KOPT-K1 (cell line): Measurements from ENCODE around the gene IL18R1.

ENCODE experiments used
- H3K27ac ChIP-seq: fragments of 200-600 bp; sonication (generic); 2 replicates; pipeline ENCODE4 v1.5.1; 2016; ENCODE audit warnings: antibody characterized with exemption, mild to moderate bottlenecking, low read depth, low read length; ENCODE audit not compliant: poor library complexity, severe bottlenecking
- H3K36me3 ChIP-seq: fragments of 200-600 bp; sonication (generic); 2 replicates; pipeline ENCODE4 v1.5.1; 2017; ENCODE audit warnings: antibody characterized with exemption, mild to moderate bottlenecking, low read length, moderate library complexity; ENCODE audit not compliant: insufficient read depth
- H3K9me3 ChIP-seq: fragments of 200-600 bp; sonication (generic); 2 replicates; pipeline ENCODE4 v1.5.1; 2017; ENCODE audit warnings: antibody characterized with exemption, low read length, mild to moderate bottlenecking; ENCODE audit not compliant: insufficient read depth, poor library complexity, severe bottlenecking

The IL18R1 gene

DNA sequence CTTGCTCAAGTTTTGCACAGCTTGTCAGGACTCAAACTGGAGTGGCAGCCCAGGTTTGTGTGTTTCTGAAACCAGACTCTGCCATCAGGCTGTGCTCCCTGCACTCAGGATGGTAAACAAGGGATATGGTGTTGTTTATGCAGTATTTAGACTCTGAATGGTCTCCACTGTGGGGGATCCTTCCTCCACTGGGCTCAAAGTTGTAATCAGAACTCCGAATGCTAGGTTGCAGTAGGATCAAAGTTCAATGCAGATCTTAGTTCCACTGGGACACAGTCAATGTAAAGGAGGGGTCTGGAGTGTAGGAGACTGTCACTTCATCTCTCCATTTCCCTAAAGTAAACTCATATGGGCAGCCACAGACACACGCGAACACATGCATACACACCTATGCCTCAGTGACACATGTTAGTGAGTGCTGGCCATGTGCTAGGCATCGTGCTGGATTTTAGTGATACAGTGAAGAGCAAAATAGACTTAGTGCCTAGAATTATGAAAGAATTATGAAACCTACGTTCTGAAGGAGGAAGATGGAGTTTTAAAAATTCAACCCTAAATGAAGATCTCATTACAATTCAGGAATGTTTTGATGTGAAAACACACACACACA lies 6.1 kb downstream of the IL18R1 start:
- Histone ChIP-seq H3K27ac (no peak overlapping the region), H3K36me3 (peaks cover 8% of the 10 kb centered on the region; the same call in 1 of the 2 replicates), H3K9me3 (peaks cover 30% of the 10 kb centered on the region)

DNA sequence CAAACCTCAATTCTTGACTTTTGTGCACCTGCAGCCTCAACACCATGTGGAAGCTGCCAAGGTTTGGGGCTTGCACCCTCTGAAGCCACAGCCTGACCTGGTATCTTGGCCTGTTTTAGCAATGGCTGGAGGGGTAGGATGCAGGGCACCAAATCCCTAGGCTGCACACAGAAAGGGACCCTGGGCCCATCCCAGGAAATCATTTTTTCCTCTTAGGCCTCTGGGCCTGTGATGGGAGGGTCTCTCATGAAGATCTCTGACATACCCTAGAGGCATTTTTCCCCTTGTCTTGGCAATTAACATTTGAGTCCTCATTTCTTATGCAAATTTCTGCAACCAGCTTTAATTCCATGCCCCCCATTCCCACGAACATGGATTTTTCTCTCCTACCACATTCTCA lies 10.2 kb downstream of the IL18R1 start:
- H3K36me3 ChIP-seq: peaks cover 8% of the 10 kb centered on the region; the same call in 1 of the 2 replicates
- no peak overlapping the region for H3K27ac ChIP-seq
- H3K9me3 ChIP-seq: peaks cover 32% of the 10 kb centered on the region

DNA sequence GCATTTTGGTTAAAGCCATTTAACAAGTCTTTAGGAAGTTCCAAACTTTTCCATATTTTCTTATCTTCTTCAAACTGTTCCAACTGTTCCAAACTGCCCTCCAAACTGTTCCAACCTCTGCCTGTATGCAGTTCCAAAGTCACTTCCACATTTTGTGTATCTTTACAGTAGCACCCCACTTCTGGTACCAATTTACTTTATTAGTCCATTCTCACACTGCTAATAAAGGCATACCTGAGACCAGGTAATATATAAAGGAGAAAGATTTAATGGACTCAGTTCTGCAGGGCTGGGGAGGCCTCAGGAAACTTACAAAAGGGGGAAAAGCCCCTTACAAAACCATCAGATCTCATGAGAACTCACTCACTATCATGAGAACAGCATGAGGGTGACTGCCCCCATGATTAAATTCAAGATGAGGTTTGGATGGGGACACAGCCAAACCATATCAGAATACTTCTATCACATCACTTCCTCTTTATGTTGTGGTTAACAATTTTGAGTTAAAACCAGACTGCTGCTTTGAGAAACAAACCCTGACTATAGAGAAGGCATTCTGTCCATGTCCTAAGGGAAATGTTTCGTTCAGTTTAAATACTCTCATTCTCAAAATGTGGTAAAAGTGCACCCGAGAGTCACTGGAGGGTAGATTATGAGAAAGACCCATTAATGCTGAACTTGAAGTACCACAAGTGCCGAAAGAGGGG lies 11.0 kb downstream of the IL18R1 start:
- H3K36me3 ChIP-seq: peaks cover 8% of the 10 kb centered on the region; the same call in 1 of the 2 replicates
- H3K27ac ChIP-seq: no peak overlapping the region
- H3K9me3 ChIP-seq: peaks cover 32% of the 10 kb centered on the region

DNA sequence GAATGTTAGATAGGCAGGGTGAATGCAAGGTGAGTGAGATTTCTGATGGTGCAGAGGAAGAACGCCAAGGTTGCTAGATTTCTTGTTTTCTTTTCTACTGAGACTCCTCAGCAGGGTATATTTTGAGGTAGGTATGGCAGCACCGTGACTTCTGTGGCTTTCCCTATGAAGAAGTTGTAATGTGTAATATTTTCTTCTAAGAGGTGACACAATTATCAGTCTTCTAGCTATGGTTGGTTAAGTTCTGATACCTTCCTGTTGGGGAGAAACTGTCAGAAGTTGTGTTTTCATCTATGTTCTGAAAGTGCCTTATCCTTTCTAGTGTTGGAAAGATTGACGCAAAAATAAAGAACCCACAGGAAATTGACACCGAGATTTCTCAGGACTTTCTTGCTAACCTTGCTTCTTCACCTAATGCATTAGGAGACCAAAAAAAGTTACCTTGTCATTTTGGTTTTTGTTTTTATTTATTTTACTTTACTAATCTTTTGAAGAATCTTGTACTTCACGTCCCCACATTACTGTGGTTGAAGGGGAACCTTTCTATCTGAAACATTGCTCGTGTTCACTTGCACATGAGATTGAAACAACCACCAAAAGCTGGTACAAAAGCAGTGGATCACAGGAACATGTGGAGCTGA lies 11.9 kb downstream of the IL18R1 start:
- Histone ChIP-seq H3K27ac (no peak overlapping the region), H3K9me3 (peaks cover 32% of the 10 kb centered on the region), H3K36me3 (peaks cover 8% of the 10 kb centered on the region; the same call in 1 of the 2 replicates)

DNA sequence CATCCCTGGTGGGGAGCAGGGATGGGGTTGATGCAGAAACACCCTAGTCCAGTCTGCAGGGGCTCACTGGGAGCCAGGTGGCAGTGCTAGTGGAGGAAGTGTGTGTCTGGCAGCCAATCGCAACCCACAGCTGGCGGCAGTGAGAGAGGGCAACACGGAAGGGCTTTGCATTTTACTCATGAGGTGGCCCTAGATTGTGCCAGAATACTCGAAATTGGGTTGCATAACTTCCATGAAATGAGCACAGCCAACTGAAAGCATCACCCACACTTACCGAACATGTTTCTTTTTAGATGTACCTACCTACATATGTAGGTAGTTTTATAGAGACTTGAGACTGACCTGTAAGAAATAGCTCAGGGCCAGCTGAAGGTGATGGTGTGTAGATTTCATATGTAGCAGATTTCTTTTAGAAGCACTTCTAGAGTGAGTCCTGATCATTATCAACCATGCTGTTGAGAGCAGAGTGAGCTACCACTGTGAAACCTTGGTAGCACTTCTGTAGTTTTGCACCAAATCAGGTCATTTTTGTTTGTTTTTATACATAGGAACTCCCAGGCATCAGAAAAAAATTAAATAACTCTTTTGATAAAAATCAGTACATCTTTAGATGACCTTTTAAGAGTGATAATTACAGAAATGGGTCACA lies 13.0 kb downstream of the IL18R1 start:
- H3K36me3 ChIP-seq: peaks cover 8% of the 10 kb centered on the region; the same call in 1 of the 2 replicates
- peaks cover 32% of the 10 kb centered on the region for H3K9me3 ChIP-seq
- H3K27ac ChIP-seq: no peak overlapping the region

DNA sequence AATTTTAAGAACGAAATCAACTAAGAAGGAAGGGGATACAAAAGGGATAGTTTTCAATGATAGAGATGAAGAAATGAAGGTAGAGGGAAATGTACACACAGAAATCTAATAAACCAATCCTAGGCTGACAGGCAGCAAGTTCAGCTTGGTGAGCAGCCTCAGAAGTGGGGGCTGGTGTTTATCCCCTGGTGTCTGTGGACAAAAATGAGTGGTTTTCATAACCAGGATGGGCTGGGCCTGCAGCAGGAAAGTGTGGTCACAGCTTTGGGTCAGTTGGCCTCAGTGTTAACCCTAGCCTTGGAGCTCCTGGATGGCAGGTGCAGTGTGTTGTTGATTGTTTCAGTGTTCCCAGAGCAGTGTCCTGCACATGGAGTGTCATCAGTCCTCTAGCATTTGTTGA lies 14.3 kb downstream of the IL18R1 start:
- H3K9me3 ChIP-seq: peaks cover 22% of the 10 kb centered on the region
- H3K27ac ChIP-seq: no peak overlapping the region
- H3K36me3 ChIP-seq: no peaks in the 10 kb centered on the region; the same call in 1 of the 2 replicates

DNA sequence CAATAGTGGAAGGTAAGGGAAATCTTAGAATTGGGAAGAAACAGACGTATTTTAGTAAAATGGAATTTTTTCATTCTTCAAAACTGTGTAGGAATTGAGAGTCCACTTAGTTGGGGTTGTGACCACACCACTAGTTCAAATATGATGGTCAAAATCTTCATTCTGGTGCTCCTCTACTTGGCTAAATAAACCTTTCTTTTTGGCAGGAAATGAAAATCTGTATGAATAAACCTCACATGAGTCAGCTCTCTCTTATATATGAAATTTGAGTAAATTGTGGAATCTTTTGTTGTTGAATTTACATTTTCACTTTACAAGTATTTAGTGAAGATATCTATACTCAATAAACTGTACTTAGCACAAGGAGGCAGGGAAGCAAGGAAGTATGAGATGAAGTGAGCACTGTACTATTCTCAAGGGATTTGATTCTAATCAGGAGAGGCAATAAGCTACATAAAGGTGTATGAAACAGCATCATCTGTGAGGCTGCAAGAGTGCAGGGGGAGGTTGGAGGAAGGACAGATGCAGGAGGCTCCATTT lies 20.5 kb downstream of the IL18R1 start:
- no peaks in the 10 kb centered on the region for H3K9me3 ChIP-seq
- no peak overlapping the region for H3K27ac ChIP-seq

DNA sequence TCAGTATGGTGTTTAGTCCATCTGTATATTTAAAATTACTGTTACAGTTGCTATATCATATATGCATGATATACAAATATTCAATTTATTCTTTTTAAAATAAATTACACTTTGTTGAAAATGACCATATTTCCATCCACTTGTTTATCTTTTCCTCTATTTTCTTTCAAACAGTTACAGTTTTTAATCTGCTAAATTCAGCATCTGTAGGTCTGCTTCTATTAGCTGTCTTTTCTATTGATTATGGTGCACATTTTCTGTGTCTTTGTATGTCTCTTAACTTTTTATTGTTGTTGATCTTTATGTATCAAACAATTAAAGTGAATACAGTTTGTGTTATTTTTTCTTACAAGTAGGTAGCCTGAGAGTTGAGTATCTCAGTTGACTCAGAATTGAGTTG lies 28.1 kb downstream of the IL18R1 start:
- Histone ChIP-seq H3K27ac (no peak overlapping the region), H3K36me3 (no peaks in the 10 kb centered on the region), H3K9me3 (peaks cover 22% of the 10 kb centered on the region)

More for the DNA sequence above, 20.5 kb downstream of the IL18R1 start:
- no peaks in the 10 kb centered on the region for H3K36me3 ChIP-seq

DNA sequence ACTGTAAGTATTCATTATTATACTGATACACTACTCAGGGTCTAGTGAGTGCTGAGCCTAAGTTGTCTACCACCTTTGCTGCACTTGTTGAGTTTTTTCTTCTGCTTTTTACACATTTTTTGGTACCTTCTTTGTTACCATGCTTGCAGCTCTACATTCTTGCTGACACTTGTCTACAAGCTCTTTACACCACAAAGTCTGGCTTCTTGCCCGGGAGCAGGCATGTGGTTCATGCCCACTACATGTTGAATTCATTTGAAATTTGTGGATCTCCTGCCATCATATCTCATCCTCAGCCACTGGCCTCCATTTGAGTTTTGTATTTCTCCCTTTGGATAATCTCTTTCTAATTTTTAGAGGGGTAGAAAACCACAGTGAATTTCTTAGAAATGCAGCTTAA lies 29.9 kb downstream of the IL18R1 start:
- Histone ChIP-seq H3K27ac (no peak overlapping the region), H3K9me3 (peaks cover 22% of the 10 kb centered on the region)

DNA sequence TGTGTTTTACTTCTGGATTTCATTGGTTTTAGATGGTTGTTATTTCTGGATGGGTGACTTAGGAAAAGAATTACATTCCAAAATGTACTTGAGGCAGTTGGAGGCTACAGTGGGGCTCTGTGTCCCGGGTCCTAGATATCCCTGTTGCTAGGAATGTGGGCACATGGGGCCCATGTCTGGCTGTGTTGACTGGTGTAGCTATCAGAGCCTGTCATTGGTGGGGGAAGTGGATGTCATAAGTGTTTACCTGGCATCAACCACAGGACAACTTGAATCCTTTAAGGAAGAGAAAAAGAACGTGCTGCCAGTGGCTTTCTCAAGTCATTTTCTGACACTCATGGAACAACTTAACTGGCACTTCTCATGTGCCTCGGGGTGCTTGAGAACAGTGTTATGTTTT lies 30.4 kb downstream of the IL18R1 start:
- Histone ChIP-seq H3K36me3 (no peaks in the 10 kb centered on the region), H3K27ac (no peak overlapping the region), H3K9me3 (peaks cover 22% of the 10 kb centered on the region)

More for the DNA sequence above, 29.9 kb downstream of the IL18R1 start:
- no peaks in the 10 kb centered on the region for H3K36me3 ChIP-seq

DNA sequence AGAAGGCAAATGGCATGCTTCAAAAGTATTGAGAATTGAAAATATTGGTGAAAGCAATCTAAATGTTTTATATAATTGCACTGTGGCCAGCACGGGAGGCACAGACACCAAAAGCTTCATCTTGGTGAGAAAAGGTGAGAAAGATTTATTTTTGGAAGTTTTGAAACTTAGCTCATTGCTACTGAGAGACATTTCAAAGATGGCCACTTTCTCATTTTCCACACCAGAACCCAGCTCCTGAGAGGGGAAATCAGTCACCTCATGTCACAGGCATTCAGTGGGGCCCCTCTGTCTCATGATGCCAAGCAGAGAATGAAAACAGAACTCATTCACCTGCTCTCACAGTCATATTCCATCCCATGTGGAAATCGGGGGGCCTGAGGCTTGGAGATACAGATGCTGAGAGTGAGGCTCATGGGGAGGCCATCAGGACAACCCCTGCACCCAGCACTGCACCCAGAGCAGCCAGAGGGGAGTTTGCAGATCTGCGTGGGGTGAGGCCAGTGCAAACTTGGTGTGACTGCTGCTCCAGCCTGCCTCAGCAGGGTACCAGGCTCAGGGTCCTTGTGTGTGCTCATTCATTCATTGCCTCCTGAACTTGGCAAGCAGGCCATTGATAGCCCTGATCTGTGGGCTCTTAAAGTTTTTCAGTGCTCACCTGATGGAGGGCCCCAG lies 31.4 kb downstream of the IL18R1 start:
- H3K27ac ChIP-seq: no peak overlapping the region
- no peaks in the 10 kb centered on the region for H3K36me3 ChIP-seq
- peaks cover 22% of the 10 kb centered on the region for H3K9me3 ChIP-seq

DNA sequence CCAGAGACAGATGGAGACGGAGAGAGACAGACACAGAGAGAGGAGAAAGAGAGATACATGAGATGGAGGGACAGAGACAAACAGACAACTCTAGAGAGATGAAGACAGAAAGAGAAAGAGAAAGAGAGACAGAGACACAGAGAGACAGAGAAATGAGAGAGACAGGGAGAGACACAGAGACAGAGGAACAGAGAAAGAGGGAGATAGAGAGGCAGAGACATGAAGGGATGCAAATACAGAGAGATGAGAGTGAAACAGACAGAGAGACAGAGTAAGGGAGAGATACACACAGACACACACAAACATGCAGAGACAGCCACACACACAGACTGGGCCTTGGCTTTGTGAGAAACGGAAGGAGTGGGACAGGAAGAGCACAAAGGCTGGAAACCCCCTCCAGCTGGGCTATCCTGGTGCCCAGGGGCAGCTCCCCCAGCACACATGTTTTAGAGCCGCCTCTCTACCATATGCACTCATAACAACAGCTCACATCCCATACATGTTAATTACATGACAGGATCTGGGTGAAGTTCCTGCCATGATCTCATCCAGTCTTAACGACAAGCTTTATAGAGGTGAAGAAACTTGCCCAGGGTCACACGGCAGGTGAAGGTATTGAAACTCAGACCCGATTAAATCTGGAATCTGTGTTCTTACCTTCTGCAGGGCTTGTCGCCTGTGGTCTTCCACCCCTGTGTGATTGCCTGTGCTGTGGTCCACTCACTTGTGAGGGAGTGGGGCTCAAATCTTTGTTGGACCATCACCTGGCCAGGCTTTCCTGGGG lies 32.4 kb downstream of the IL18R1 start:
- H3K9me3 ChIP-seq: peaks cover 21% of the 10 kb centered on the region
- H3K36me3 ChIP-seq: no peaks in the 10 kb centered on the region
- no peak overlapping the region for H3K27ac ChIP-seq

DNA sequence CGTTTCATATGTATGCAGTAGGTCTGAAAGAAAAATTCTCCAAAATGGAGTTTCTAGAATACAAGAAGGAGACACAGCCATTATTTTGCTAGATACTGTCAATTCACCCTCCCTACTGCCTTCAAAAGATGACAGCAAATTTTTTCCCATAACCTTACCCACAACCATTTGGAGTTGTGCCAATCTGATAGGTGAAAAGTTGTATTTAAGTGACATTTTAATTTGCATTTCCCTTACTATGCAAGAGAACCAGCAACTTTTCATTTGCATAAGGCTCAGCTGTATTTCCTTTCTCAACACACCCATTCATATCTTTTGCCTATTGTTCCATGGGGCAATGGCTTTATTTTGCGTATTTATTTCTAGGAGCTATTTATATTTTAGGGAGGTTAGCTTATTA lies 36.0 kb downstream of the IL18R1 start:
- Histone ChIP-seq H3K9me3 (no peaks in the 10 kb centered on the region), H3K36me3 (no peaks in the 10 kb centered on the region), H3K27ac (no peak overlapping the region)

DNA sequence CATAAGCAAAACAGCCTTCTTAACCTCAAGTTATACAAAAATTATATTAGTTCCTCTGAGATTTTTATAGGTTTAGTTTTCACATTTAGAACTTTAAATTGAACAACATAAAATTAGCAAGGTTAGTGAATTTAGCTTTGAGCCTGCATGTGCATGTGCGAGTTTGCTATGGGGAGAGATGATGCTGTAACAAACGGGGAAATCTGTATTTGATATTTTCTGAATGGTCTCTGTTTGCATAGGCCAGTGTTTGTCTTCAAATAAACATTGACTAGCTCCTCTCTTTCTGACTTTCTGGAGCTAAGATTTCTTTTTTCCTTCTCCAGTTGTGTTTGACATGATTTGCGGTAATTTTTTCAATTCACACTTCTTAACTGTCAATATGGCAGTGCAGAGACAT lies 36.5 kb downstream of the IL18R1 start:
- Histone ChIP-seq H3K27ac (no peak overlapping the region), H3K9me3 (no peaks in the 10 kb centered on the region), H3K36me3 (no peaks in the 10 kb centered on the region)
